GM18858 (cell line): ENCODE measurements around the gene PPIA.
"Not testable (repeated sequence)": the region's sequence is repeated elsewhere in the genome, so short reads cannot be mapped to it uniquely, and the experiment has no call there.

Experiments used
- ATAC-seq: cut with Tn5 transposase; IDR thresholded peaks from one replicate; pipeline ENCODE4 v1.9.1; 2021; ENCODE audit not compliant: unreplicated experiment

PPIA gene

DNA sequence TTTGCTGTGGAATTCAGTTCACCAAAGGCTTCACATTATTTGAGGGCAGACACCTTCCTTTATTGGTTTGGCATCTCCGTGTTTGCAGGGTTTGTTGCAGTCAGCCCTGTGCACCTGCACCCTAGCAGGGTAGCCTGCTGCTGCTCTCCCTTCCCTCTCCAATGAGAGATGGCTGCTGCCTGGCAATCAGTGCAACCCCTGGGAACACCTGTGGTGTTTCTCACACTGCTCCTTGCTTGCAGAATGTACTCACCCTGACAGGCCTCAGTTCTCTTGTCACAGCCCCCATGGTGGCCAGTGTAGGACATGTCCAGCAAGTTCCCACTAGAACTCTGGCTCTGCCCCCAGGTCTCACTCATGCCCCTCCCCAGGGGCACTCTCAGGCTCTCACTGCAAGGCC lies 12.1 kb upstream of the PPIA start:
- ATAC-seq = no peak

DNA sequence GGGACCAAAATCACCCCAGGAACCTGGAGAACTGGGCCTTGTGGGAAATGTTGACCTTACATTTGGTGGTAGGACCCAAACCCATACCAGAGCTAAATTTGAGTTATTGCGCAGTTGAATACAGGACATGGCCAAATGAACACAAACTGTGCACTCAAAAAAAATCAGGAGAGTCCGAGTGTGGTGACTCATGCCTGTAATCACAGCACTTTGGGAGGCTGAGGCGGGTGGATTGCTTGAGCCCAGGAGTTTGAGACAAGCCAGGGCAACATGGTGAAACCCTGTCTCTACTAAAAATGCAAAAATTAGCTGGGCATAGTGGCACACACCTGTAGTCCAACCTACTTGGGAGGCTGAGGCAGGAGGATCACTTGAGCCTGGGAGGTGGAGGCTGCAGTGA lies 11.3 kb upstream of the PPIA start:
- not testable (repeated sequence) for ATAC-seq

DNA sequence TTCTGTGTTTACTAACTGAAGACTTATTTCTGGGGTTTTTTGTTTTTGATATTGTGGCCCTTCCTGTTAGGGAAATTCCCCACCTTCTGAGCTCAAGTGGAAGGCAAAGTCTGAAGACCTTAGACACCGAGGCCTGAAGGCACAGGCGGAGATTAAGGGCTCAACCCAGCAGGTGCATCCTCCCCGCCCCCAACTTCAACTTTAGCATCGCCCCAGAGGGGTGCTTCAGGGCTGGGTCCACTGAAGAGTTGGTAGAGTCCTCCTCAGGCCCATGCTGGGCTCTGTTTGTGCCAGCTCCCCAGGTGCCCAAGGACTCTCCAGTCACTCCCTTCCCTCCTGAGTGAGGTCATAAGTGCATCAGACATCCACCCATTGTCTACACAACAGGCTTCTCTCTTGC lies 9.4 kb upstream of the PPIA start:
- ATAC-seq = no peak

DNA sequence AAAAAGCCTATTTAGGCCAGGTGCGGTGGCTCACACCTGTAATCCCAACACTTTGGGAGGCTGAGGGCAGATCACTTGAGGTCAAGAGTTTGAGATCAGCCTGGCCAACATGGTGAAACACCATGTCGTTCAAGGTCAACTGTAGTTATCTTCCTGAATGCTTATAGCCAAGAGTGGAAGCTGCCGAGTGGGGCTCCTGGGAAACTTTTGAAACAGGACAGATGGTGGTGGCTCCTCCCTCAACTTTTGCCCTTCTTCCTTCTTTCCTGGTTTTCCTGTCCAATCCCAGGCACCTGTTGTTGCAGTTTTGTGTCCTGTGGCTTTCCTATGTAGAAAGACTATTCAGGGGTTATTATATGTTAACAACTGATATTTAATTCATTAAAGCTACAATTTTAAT lies 8.7 kb upstream of the PPIA start:
- ATAC-seq = no peak

DNA sequence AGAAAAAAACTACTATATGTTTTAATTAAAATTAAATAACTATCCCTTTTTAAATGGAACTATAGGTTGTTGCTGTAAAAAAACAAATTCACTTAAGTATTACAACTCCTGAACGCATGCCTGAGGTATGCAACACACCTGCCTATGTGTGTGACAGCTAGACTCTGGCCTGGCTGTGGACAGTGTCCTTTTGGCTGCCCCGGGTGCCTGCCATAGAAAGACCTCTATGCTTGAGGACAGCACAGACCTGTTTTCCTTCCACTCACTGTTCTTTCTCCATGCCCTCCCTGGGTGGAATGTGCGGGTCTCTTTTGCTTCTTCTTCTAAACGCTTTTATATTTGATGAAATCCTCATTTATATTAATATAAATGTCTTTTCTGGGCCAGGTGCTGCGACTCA lies 6.5 kb upstream of the PPIA start:
- ATAC-seq = no peak

DNA sequence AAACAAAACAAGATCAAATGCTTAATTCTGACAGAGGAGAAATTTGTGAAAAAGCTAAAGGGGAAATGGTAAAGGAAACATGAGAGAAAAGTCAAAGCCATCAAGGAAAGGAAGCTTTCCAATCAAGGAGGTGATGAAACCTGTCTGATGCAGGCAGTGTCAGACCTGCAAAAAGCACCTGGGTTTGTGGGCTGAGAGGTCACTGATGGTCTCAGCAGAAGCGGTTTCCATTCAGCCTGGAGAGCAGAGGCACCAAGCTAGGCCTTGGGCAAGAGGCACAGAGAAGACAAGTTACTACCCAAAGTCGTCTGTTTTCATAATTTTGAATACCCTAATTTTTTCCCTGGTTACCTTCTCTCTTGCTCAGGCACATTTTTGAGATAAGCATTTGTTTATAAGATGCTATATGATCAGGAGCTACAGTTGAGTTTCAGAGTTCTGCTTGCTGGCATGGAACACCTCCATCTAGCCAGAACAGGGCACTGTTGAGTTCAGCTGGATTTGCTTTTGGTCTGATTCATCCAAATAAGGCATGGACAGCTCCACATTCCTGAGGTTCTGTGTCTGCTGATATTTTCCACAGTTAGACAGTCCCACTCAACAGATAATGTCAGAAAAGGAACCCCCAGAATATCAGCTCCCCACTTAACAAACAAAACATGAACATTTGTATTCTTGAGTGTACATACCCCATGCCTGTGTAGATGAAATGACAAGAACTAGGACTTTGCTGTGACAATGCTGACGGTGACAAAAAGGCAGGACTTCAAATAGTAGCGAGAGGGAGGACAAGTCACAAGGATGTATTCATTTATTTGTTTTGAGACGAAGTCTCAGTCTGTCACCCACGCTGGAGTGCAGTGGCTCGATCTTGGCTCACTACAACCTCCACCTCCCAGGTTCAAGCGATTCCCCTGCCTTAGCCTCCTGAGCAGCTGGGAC lies 4.9 kb upstream of the PPIA start:
- ATAC-seq = no peak

DNA sequence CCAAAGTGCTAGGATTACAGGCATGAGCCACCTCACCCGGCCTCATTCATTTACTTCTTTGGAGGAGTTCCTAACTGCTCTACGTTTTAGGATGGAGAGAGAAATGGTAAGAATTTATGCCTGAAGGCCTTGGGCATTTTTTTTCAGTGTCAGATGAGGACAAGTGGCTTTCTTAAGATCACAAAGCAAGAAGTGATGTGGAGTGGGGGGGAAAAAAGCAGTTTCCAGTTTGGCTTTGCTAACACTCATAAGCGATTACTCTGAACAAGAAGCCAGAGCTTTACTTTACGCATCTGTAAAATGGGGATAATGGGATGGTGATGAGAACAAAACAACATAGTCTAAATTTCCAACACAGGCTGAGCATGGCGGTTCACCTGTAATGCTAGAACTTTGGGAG lies 2.6 kb upstream of the PPIA start:
- ATAC-seq = no peak

DNA sequence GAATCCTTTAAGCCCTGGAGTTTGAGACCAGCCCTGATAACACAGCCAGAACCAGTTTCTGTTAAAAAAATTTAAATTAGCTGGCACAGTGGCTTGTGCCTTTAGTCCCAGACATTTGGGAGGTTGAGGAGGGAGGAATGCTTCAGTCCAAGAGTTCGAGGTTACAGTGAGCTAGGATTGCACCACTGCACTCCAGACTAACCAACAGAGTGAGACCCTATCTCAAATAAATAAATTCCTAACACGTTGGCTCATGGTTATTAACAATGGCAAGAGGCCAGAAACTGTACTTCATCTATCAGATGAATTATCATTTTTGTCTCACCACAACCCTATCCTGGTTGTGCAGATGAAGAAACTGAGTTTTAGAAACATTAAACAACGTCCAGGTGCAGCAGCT lies 2.1 kb upstream of the PPIA start:
- ATAC-seq = no peak

DNA sequence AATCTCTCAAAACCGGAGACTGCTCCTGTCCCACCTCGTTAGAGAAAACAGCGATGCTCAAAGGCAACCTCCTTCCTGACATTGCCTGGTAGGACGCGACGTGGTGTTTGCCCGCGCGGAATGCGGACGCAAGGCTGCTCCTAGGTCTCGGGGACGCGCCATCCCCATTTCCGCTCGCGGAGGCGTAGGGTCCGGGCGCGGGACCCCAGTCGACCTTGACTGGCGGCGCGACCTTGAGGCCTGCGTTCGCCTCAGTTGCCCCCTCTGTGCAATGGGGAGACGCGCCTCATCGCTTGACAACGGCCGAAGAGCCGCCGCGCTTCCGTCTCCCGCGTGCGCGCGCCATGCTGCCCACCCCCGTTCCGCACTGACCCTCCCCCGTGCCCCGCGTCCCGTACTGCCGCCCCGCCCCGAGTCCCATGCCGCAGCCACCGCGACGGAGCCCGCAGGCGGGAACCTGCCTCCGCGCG lies 412 bp upstream of the PPIA start:
- ATAC-seq = peak; percentile 14

DNA sequence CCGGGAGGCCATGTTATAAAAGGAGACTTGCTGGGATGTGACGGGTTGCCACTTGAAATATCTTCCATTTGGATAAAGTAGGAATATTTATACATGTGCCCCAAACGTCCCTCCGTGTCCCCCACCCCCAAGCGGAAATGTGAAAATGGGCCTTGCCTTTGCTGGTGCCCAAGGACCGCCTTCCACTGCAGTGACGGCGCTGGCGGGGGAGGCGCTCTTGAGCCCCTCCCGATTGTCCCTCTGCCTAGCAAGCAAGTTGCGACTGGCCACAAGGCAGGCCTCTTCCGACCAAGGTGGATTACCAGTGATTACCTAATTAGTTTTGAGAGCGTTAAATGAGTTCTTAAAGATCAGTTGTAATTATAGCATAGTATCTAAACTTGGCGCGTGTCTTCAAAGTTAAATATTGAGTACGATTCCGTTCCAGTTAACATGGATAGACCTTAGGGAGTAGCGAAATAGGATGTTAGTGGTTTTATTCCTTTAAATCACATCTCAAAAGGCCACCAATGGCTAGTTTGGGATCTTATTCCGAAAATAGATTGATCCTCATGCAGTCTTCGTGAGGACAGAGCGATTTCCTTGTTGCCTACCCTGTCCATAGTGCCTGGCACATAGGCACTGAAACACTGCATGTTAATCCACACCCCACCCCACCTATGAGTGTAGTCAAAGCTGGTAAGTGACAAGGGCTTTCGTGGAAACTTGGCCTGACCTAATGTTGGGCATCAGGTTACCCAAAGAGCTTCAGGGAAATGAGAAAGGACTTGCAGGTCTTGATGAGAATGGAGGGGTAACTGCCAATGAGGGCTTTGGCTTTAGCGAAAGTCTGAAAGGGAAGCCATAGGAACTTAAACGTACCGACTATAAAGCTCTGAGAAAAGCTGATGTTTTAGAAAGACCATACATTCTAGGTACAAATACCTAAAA lies 1.1 kb downstream of the PPIA start:
- peak; percentile 34 for ATAC-seq

DNA sequence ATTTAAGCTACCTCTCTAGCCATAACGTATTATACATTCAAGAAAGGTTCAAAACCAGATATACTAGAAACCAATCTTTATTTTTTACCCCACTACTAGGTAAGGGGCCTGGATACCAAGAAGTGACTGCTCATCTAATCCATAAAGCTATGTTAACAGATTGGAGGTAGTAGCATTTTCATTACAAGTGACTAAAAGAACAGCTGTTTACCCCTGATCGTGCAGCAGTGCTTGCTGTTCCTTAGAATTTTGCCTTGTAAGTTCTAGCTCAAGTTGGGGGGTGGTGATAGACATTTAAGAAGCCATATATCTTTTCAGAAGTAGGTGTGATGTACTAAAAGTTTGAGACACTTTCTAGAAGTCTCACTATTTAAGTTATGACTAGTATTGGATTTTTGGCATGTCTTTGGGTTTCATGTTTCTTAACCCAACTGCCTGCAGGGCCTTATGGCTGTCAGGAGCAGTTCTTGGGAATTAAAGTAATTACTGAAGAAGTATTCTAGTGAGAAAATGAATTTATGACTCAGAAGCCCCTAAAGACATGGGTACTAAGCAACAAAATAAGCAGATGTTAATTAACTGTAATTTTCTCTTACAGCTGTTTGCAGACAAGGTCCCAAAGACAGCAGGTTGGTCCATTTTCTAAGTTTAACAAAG lies 2.3 kb downstream of the PPIA start:
- ATAC-seq = no peak

DNA sequence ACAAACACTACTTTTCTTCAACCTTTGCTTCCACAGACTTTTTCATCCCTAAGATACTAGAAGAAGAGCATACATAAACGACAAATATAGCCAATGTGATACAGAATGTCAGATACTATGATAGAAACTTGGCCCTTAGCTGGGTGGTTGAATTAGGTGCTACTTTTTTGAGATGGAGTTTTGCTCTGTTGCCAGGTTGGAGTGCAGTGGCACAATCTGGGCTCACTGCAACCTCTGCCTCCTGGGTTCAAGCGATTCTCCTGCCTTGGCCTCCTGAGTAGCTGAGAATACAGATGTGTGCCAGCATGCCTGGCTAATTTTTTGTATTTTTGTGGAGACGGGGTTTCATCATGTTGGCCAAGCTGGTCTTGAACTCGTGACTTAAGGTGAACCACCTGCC lies 3.5 kb downstream of the PPIA start:
- ATAC-seq = no peak

DNA sequence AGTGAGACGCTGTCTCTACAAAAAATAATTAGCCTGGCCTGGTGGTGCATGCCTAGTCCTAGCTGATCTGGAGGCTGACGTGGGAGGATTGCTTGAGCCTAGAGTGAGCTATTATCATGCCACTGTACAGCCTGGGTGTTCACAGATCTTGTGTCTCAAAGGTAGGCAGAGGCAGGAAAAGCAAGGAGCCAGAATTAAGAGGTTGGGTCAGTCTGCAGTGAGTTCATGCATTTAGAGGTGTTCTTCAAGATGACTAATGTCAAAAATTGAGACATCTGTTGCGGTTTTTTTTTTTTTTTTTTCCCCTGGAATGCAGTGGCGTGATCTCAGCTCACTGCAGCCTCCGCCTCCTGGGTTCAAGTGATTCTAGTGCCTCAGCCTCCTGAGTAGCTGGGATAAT lies 5.4 kb downstream of the PPIA start:
- ATAC-seq = no peak

DNA sequence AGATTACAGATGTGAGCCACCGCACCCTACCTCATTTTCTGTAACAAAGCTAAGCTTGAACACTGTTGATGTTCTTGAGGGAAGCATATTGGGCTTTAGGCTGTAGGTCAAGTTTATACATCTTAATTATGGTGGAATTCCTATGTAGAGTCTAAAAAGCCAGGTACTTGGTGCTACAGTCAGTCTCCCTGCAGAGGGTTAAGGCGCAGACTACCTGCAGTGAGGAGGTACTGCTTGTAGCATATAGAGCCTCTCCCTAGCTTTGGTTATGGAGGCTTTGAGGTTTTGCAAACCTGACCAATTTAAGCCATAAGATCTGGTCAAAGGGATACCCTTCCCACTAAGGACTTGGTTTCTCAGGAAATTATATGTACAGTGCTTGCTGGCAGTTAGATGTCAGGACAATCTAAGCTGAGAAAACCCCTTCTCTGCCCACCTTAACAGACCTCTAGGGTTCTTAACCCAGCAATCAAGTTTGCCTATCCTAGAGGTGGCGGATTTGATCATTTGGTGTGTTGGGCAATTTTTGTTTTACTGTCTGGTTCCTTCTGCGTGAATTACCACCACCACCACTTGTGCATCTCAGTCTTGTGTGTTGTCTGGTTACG lies 6.0 kb downstream of the PPIA start:
- no peak for ATAC-seq

DNA sequence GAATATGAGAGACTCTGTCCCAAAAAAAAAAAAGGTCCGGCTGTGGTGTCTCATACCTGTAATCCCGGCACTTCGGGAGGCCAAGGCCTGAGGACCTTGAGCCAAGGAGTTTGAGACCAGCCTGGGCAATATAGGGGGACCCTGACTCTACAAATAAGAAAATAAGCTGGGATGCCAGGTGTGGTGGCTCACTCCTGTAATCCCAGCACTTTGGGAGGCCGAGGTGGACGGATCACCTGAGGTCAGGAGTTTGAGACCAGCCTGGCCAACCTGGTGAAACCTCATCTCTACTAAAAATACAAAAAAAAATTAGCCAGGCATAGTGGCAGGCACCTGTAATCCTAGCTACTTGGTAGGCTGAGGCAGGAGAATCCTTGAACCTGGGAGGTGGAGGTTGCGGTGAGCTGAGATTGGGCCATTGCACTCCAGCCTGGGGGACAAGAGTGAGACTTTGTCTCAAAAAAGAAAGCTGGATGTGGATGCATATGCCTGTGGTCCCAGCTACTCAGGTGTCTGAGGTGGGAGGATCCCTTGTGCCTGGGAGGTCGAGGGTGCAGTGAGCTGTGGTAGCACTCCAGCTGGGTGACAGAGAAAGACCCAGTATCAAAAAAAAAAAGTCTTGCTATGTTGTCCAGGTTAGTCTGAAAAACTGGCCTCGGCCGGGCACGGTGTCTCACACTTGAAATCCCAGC lies 7.5 kb downstream of the PPIA start:
- not testable (repeated sequence) for ATAC-seq

DNA sequence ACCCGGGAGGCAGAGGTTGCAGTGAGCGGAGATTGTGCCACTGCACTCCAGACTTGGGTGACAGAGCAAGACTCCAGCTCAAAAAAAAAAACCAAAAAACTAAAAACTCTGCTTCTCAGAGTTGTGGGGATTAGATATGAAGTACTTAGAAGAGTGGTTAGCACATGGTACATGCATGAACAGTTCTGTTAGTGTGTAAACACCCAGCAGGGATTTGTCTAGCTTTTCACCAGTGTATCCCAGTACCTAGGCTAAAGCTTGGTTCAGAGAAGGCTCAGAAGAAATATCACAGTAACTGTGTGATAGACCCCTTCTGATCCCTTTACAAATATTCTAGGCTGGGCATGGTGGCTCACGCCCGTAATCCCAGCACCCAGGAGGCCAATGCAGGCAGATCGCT lies 9.5 kb downstream of the PPIA start:
- ATAC-seq = no peak

DNA sequence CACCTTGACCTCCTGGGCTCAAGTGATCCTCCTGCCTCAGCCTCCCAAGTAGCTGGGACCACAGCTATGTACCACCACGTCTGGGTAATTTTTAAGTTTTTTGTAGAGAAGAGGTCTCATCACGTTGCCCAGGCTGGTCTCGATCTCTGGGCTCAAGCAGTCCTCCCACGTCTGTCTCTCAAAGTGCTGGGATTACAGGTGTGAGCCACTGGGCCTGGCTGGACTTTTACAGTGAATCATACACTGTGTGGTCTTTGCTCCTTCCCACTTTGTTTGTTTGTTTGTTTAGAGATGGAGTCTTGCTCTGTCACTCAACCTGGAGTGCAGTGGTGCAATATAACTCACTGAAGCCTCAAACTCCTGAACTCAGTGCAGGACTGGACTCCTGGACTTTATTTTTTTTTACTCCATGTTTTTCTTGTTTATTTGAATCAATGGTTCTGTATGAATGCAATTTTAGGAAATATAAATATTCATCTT lies 12.5 kb downstream of the PPIA start:
- ATAC-seq = no peak

DNA sequence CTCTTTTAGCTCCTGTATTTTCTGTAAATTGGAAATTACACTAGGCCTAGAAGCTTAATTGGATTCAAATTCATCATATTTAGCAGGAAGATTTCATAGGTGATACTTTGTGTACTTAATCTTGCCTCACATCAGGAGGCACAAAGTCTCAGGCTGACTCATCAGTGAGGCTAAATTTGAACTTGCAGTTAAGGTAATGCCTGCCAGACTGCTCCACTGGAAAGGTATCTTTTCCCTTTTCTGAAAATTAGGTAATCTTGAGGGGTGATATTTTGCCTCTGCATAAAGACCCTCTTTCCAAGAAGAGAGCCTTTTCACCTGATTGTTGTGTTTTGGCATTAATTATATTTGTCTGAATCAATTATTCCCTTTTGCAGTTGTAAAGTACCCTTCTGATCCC lies 14.6 kb downstream of the PPIA start:
- no peak for ATAC-seq

DNA sequence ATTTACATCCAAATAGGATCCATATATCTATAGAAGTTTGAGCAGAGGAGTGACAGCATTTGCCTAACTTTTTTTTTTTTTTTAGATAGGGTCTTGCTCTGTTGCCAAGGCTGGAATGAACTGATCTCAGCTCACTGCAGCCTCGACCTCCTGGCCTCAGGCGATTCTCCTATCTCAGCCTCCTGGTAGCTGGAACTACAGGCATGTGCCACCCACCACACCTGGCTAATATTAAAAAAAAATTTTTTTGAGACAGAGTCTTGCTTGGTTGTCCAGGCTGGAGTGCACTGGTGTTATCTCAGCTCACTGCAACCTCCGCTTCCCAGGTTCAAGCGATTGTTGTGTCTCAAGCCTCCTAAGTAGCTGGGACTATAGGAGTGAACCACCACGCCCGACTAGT lies 15.1 kb downstream of the PPIA start:
- no peak for ATAC-seq

DNA sequence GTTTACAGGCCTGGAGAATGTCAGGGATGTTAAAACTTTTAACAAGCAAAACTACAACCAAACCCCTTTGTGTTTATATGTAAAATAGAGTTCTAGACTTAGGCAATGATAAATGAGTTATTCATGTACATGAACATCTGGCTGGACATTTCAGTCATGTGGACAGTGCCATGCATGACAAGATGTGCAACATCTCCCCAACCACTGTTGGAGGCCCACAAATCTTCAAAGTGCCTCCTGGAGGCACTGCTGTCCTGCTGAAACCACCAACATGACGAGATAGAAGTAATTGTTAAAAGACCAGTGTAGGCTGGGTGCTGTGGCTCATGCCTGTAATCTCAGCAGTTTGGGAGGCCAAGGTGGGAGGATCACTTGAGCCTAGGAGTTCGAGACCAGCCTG lies 18.4 kb downstream of the PPIA start:
- no peak for ATAC-seq
